ENCODE measurements around the gene HSDL1.
A peak's percentile ranks its signal among the peaks of the same experiment; 100 is the strongest.

HSDL1 gene

GRCh38 chr16:84104231-84104630 lies 40.7 kb downstream of the HSDL1 start:
- no peak for DNase-seq

GRCh38 chr16:84103678-84104077 lies 41.3 kb downstream of the HSDL1 start:
- DNase-seq = no peak

GRCh38 chr16:84098939-84099338 lies 46.0 kb downstream of the HSDL1 start:
- no peak for DNase-seq

GRCh38 chr16:84096447-84097005 lies 48.5 kb downstream of the HSDL1 start:
- peak; percentile 37 for DNase-seq

GRCh38 chr16:84095466-84095865 lies 49.5 kb downstream of the HSDL1 start:
- no peak for DNase-seq

GRCh38 chr16:84093879-84094270 lies 51.1 kb downstream of the HSDL1 start:
- DNase-seq = no peak

GRCh38 chr16:84093120-84093878 lies 51.7 kb downstream of the HSDL1 start:
- no peak for DNase-seq

- DNase-seq = no peak
Measured at GRCh38 chr16:84091460-84091859, 53.5 kb downstream of the HSDL1 start.

GRCh38 chr16:84090211-84090610 lies 54.8 kb downstream of the HSDL1 start:
- DNase-seq = no peak

- DNase-seq = no peak
Measured at GRCh38 chr16:84088695-84089395, 56.1 kb downstream of the HSDL1 start.

GRCh38 chr16:84087466-84088151 lies 57.4 kb downstream of the HSDL1 start:
- DNase-seq = no peak

GRCh38 chr16:84087001-84087400 lies 58.0 kb downstream of the HSDL1 start:
- DNase-seq = no peak

GRCh38 chr16:84086341-84086740 lies 58.6 kb downstream of the HSDL1 start:
- DNase-seq = no peak

GRCh38 chr16:84085773-84086172 lies 59.2 kb downstream of the HSDL1 start:
- no peak for DNase-seq

- no peak for DNase-seq
Measured at GRCh38 chr16:84085271-84085667, 59.7 kb downstream of the HSDL1 start.

GRCh38 chr16:84084570-84085270 lies 60.3 kb downstream of the HSDL1 start:
- DNase-seq = peak; percentile 46

- DNase-seq = no peak
Measured at GRCh38 chr16:84082835-84083569, 62.0 kb downstream of the HSDL1 start.

- no peak for DNase-seq
Measured at GRCh38 chr16:84082110-84082509, 62.9 kb downstream of the HSDL1 start.

GRCh38 chr16:84081446-84081989 lies 63.5 kb downstream of the HSDL1 start:
- no peak for DNase-seq

GRCh38 chr16:84080813-84081212 lies 64.2 kb downstream of the HSDL1 start:
- DNase-seq = no peak

GRCh38 chr16:84080378-84080777 lies 64.6 kb downstream of the HSDL1 start:
- DNase-seq = no peak

GRCh38 chr16:84079664-84080063 lies 65.3 kb downstream of the HSDL1 start:
- no peak for DNase-seq
